B cell (primary cell): ENCODE results near the gene SIGLEC6. TPM values are rescaled to one million over a fixed set of nuclear protein-coding genes. Genes with fewer than 3 reads are reported as not detected.
A peak's percentile ranks its signal among the peaks of the same experiment; 100 is the strongest.

ENCODE experiments used
- ATAC-seq: fragments of 200-7000 bp; cut with Tn5 transposase; one replicate; pipeline ENCODE4 v1.10.0; 2021; ENCODE audit warnings: low read depth, mild to moderate bottlenecking, moderate number of reproducible peaks, moderate library complexity
- CTCF ChIA-PET: fragments of 350-600 bp; sonication (Branson Sonifier 250); formaldehyde crosslinking; loops from one replicate; lab custom pipeline; 2021; ENCODE audit warnings: antibody characterized with exemption, inconsistent platforms; lab: Charles Lee
- POLR2A ChIA-PET: fragments of 350-600 bp; sonication (Branson Sonifier 250); formaldehyde crosslinking; loops from one replicate; lab custom pipeline; 2021; ENCODE audit warnings: antibody characterized with exemption; lab: Charles Lee
- DNase-seq: peaks from one replicate; pipeline ENCODE4 v3.0.0; 2013
- H2AFZ ChIP-seq: 2 replicates; pipeline ENCODE4 v1.6.1; 2012; ENCODE audit warnings: mild to moderate bottlenecking, low read depth, low read length; ENCODE audit not compliant: insufficient read depth, poor library complexity, severe bottlenecking
- H3K27ac ChIP-seq, 2 donors: 1 replicate in 1 of 2; 2 replicates in 1 of 2; pipeline ENCODE4 v1.5.1; 2012 to 2013; ENCODE audit warnings: low read length in 2 of 2, mild to moderate bottlenecking in 2 of 2, moderate library complexity in 1 of 2
- H3K27me3 ChIP-seq, 4 experiments: fragments of 200-600 bp in 1 of 4; sonication (generic) in 1 of 4; replicated peaks in 1 of 4; 1 replicate in 2 of 4; 2 replicates in 2 of 4; pipeline versions ENCODE4 v1.6.1 to v1.7.0; 2013 to 2016; ENCODE audit warnings: low read length in 3 of 4, mild to moderate bottlenecking in 2 of 4, mixed read lengths in 1 of 4, moderate library complexity in 1 of 4; ENCODE audit not compliant: insufficient read depth in 4 of 4, control insufficient read depth in 3 of 4; ENCODE audit errors: control extremely low read depth in 1 of 4
- H3K36me3 ChIP-seq, 2 experiments: replicated peaks in 1 of 2; 1 replicate in 1 of 2; 2 replicates in 1 of 2; pipeline versions ENCODE4 v1.6.1 to v1.7.1; 2013; ENCODE audit warnings: low read length in 1 of 2; ENCODE audit not compliant: insufficient read depth in 2 of 2, control insufficient read depth in 1 of 2; ENCODE audit errors: control extremely low read depth in 1 of 2, extremely low read depth in 1 of 2
- H3K4me1 ChIP-seq, 2 donors: fragments of 200-600 bp in 1 of 2; sonication (generic) in 1 of 2; 1 replicate in 1 of 2; 2 replicates in 1 of 2; pipeline versions ENCODE4 v1.5.1 to v1.6.1; 2013 to 2017; ENCODE audit warnings: low read length in 2 of 2; ENCODE audit not compliant: control insufficient read depth in 2 of 2, insufficient read depth in 2 of 2
- H3K4me2 ChIP-seq: replicated peaks from 2 replicates; pipeline ENCODE3; 2012; ENCODE audit warnings: mild to moderate bottlenecking, low read depth, low read length; ENCODE audit not compliant: poor library complexity, severe bottlenecking
- H3K4me3 ChIP-seq, 5 experiments: fragments of 200-600 bp in 1 of 5; sonication (generic) in 1 of 5; 1 replicate in 3 of 5; 2 replicates in 2 of 5; pipeline versions ENCODE4 v1.5.1 to v1.7.0; 2011 to 2016; ENCODE audit warnings: low read length in 4 of 5, mild to moderate bottlenecking in 4 of 5, low read depth in 2 of 5, control low read depth in 1 of 5, moderate library complexity in 1 of 5; ENCODE audit not compliant: insufficient read depth in 1 of 5; ENCODE audit errors: control extremely low read depth in 1 of 5, extremely low read depth in 1 of 5
- H3K79me2 ChIP-seq: fragments of 200-600 bp; sonication (generic); one replicate; pipeline ENCODE4 v1.6.0; 2016; ENCODE audit warnings: low read length; ENCODE audit not compliant: control insufficient read depth, insufficient read depth
- H3K9ac ChIP-seq: fragments of 200-600 bp; sonication (generic); 2 replicates; pipeline ENCODE4 v1.6.1; 2017; ENCODE audit warnings: mild to moderate bottlenecking, low read length, moderate library complexity
- H3K9me3 ChIP-seq, 3 donors: one replicate each; pipeline versions ENCODE4 v1.6.1 to v1.7.1; 2013; ENCODE audit warnings: low read length in 2 of 3; ENCODE audit not compliant: control insufficient read depth in 2 of 3, insufficient read depth in 1 of 3; ENCODE audit errors: control extremely low read depth in 1 of 3
- H4K20me1 ChIP-seq: 2 replicates; pipeline ENCODE4 v1.6.0; 2012; ENCODE audit warnings: mild to moderate bottlenecking, low read length; ENCODE audit not compliant: insufficient read depth, control insufficient read depth, poor library complexity, severe bottlenecking
- H3K27ac Mint-ChIP-seq: one replicate; pipeline ENCODE4 v1.8.0; 2021; ENCODE audit warnings: mixed read lengths
- H3K27me3 Mint-ChIP-seq: one replicate; pipeline ENCODE4 v1.8.0; 2021; ENCODE audit warnings: mixed read lengths
- H3K4me1 Mint-ChIP-seq: one replicate; pipeline ENCODE4 v1.8.0; 2021; ENCODE audit warnings: mixed read lengths
- H3K4me3 Mint-ChIP-seq: one replicate; pipeline ENCODE4 v1.8.0; 2021; ENCODE audit warnings: mixed read lengths
- H3K9me3 Mint-ChIP-seq: one replicate; pipeline ENCODE4 v1.8.0; 2022; ENCODE audit warnings: mixed read lengths; ENCODE audit not compliant: insufficient read depth
- EZH2 ChIP-seq: IDR thresholded peaks from 2 replicates; pipeline ENCODE4 v1.6.1; 2012; ENCODE audit warnings: borderline replicate concordance, low read depth, mild to moderate bottlenecking, moderate library complexity, low read length; ENCODE audit not compliant: insufficient read depth, poor library complexity, severe bottlenecking
- WGBS: methylation state at CpG from one replicate; pipeline ENCODE4 v1.1.5; 2013; ENCODE audit warnings: missing lambda C conversion rate; ENCODE audit not compliant: insufficient coverage; 5-methylcytosine and 5-hydroxymethylcytosine counted together
- intact Hi-C: fragments of 100-400 bp; cut with micrococcal nuclease; formaldehyde crosslinking; loops from one replicate; pipeline ENCODE4 v1.10.0; 2022
- polyA plus RNA-seq: library from polyadenylated mRNA; depleted of rRNA; stranded (reverse); fragments of >200 nt; gene quantifications from 2 replicates; pipeline ENCODE4 v1.2.3, GENCODE V29; 2012
- total RNA-seq, 2 donors: library from RNA; stranded (reverse); fragments of 120-200 nt in 1 of 2; gene quantifications; 1 replicate in 1 of 2; 2 replicates in 1 of 2; pipeline versions ENCODE4 v1.2.3 to v1.2.4, GENCODE V29; 2013 to 2022
- TF ChIP-seq, protein P1 (sequence below): fragments of 200-600 bp; IDR thresholded peaks from one replicate; pipeline ENCODE4 v1.8.0; 2022; ENCODE audit warnings: antibody characterized with exemption, mild to moderate bottlenecking

Gene SIGLEC6
- total and polyA plus RNA-seq, 2 donors (not counting 1 experiment from before 2014, with no cell fraction given): 21.2 to 35.4 TPM

DNA sequence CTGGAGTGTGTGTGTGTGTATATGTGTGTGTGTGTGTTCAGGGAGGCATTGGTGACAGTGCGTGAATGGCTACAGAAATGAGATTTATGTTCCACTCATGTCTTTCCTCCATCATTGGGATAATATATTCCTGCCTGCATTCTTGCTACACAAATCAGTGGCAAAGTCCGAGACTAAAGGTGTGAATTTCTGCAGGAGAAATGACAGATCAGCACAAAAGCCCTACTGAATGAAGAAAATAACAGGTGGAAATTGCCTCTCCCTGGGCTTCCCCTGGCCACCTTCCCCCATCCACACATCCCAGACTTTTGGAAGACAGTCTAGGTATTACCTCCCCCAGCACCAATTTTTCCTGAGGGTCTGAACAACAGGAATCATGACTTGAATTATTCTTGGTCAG is 10.1 kb downstream of the SIGLEC6 start:
- no peaks in the 10 kb centered on the region for H3K27me3 ChIP-seq
- ChIA-PET CTCF (interaction anchor here (1.2 kb wide), 1 partner anchor 137 kb away, joined by 3 read pairs; no protein-coding TSS in a partner anchor), POLR2A (no interaction called here)
- Mint-ChIP-seq H3K4me3 (no peak overlapping the region), H3K4me1 (peaks cover 42% of the 10 kb centered on the region), H3K27me3 (no peaks in the 10 kb centered on the region), H3K27ac (no peak overlapping the region), H3K9me3 (peaks cover 2% of the 10 kb centered on the region)
- H3K4me2 ChIP-seq: no peak overlapping the region
- WGBS: no CpG with 5 or more reads among the region's 2 CpGs
- no peak overlapping the region for H3K9ac ChIP-seq
- TF ChIP-seq EZH2: no peak
- TF ChIP-seq, protein P1, sequence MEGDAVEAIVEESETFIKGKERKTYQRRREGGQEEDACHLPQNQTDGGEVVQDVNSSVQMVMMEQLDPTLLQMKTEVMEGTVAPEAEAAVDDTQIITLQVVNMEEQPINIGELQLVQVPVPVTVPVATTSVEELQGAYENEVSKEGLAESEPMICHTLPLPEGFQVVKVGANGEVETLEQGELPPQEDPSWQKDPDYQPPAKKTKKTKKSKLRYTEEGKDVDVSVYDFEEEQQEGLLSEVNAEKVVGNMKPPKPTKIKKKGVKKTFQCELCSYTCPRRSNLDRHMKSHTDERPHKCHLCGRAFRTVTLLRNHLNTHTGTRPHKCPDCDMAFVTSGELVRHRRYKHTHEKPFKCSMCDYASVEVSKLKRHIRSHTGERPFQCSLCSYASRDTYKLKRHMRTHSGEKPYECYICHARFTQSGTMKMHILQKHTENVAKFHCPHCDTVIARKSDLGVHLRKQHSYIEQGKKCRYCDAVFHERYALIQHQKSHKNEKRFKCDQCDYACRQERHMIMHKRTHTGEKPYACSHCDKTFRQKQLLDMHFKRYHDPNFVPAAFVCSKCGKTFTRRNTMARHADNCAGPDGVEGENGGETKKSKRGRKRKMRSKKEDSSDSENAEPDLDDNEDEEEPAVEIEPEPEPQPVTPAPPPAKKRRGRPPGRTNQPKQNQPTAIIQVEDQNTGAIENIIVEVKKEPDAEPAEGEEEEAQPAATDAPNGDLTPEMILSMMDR: no peak
- H2AFZ ChIP-seq: no peak overlapping the region
- H3K9me3 ChIP-seq: peaks cover 0 to 14% (median 3%) of the 10 kb centered on the region in 3 donors
- peaks cover 0 to 21% of the 10 kb centered on the region in 2 experiments for H3K36me3 ChIP-seq
- no peak overlapping the region for H3K4me3 ChIP-seq
- no peak for DNase-seq
- H3K4me1 ChIP-seq: peaks cover 14 to 22% of the 10 kb centered on the region in 2 donors
- H3K79me2 ChIP-seq: no peaks in the 10 kb centered on the region
- no peak for ATAC-seq
- H4K20me1 ChIP-seq: no peaks in the 10 kb centered on the region
- no peak overlapping the region for H3K27ac ChIP-seq
- intact Hi-C loops: no loop called here

DNA sequence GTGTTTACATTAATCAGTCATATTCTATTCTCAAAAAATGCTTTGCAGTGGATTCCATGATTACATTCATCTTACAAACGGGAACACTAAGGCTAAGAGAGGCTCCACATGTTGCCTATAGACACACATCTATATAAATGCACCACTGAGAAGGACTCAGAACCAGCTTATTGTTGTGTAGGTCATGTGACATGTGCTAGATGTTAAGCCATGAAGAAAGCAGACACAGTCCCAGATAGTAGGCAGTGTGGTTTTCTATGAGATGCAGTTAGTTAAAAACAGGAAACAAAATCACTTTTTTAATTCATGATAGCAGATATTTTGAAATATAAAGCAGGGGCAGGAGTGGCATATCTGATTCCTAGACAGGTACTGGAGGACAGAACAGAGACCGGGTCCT is 10.7 kb downstream of the SIGLEC6 start:
- peak overlapping the region; percentile 12 for H2AFZ ChIP-seq
- no peaks in the 10 kb centered on the region for H3K27me3 ChIP-seq
- H3K9me3 Mint-ChIP-seq: peaks cover 2% of the 10 kb centered on the region
- ATAC-seq: no peak
- H3K79me2 ChIP-seq: no peaks in the 10 kb centered on the region
- POLR2A ChIA-PET: no interaction called here
- no peak for TF ChIP-seq EZH2
- TF ChIP-seq, protein P1: no peak
- H3K4me3 Mint-ChIP-seq: no peak overlapping the region
- no peaks in the 10 kb centered on the region for H3K27me3 Mint-ChIP-seq
- no peak overlapping the region for H3K27ac Mint-ChIP-seq
- intact Hi-C loops: no loop called here
- DNase-seq: no peak
- CTCF ChIA-PET: no interaction called here
- H4K20me1 ChIP-seq: no peaks in the 10 kb centered on the region
- H3K4me3 ChIP-seq: no peak overlapping the region
- peaks cover 0 to 14% (median 3%) of the 10 kb centered on the region in 3 donors for H3K9me3 ChIP-seq
- no peak overlapping the region for H3K4me2 ChIP-seq
- H3K27ac ChIP-seq: no peak overlapping the region
- peaks cover 36% of the 10 kb centered on the region for H3K4me1 Mint-ChIP-seq
- WGBS: 40% methylated on average over 1 of the region's 2 CpGs
- peaks cover 9 to 16% of the 10 kb centered on the region in 2 donors for H3K4me1 ChIP-seq
- H3K36me3 ChIP-seq: peaks cover 0 to 21% of the 10 kb centered on the region in 2 experiments
- H3K9ac ChIP-seq: no peak overlapping the region
